Neuronal stem cell (in vitro differentiated cells): ENCODE data around the gene MAPK10.

Experiments used
- DNase-seq: peaks from one replicate; pipeline ENCODE4 v3.0.0-alpha.2; 2013; ENCODE audit warnings: low spot score
- H2AFZ ChIP-seq: one replicate; pipeline ENCODE4 v1.6.1; 2013; ENCODE audit warnings: mild to moderate bottlenecking, low read length, inconsistent platforms
- H2AK5ac ChIP-seq: 2 replicates; pipeline ENCODE4 v1.6.1; 2013; ENCODE audit warnings: low read depth, mild to moderate bottlenecking, inconsistent platforms, low read length, moderate library complexity, mixed read lengths
- H2BK120ac ChIP-seq: 2 replicates; pipeline ENCODE4 v1.6.1; 2013; ENCODE audit warnings: low read depth, mild to moderate bottlenecking, inconsistent platforms, low read length, moderate library complexity, mixed read lengths
- H2BK12ac ChIP-seq: one replicate; pipeline ENCODE4 v1.6.1; 2013; ENCODE audit warnings: low read length, inconsistent platforms
- H2BK15ac ChIP-seq: 2 replicates; pipeline ENCODE4 v1.6.1; 2013; ENCODE audit warnings: mild to moderate bottlenecking, low read length, inconsistent platforms, mixed read lengths
- H2BK5ac ChIP-seq: one replicate; pipeline ENCODE4 v1.6.1; 2013; ENCODE audit warnings: inconsistent platforms, mild to moderate bottlenecking, low read length, moderate library complexity
- H3K14ac ChIP-seq: one replicate; pipeline ENCODE4 v1.6.1; 2013; ENCODE audit warnings: low read length, inconsistent platforms
- H3K18ac ChIP-seq: 2 replicates; pipeline ENCODE4 v1.6.1; 2013; ENCODE audit warnings: low read length, inconsistent platforms
- H3K23ac ChIP-seq: 2 replicates; pipeline ENCODE4 v1.6.1; 2013; ENCODE audit warnings: low read depth, mild to moderate bottlenecking, mixed read lengths, low read length, inconsistent platforms; ENCODE audit not compliant: poor library complexity
- H3K27ac ChIP-seq: replicated peaks from 3 replicates; pipeline ENCODE4 v1.5.1; 2013; ENCODE audit warnings: low read length, inconsistent platforms
- H3K27me3 ChIP-seq, 3 experiments: 2 replicates each; pipeline ENCODE4 v1.6.1; 2013; ENCODE audit warnings: low read length in 3 of 3, mild to moderate bottlenecking in 2 of 3, inconsistent platforms in 1 of 3, low read depth in 1 of 3, mixed read lengths in 1 of 3, moderate library complexity in 1 of 3; ENCODE audit not compliant: control insufficient read depth in 3 of 3, insufficient read depth in 3 of 3
- H3K36me3 ChIP-seq, 2 donors: replicated peaks in 1 of 2; 2 replicates each; pipeline ENCODE4 v1.6.1; 2013; ENCODE audit warnings: low read length in 2 of 2; ENCODE audit not compliant: control insufficient read depth in 2 of 2, insufficient read depth in 2 of 2
- H3K4ac ChIP-seq: 2 replicates; pipeline ENCODE4 v1.6.1; 2013; ENCODE audit warnings: inconsistent platforms, mild to moderate bottlenecking, low read length, moderate library complexity
- H3K4me1 ChIP-seq, 2 donors: 1 replicate in 1 of 2; 2 replicates in 1 of 2; pipeline ENCODE4 v1.6.1; 2013; ENCODE audit warnings: low read length in 2 of 2, low read depth in 1 of 2; ENCODE audit not compliant: control insufficient read depth in 2 of 2, insufficient read depth in 1 of 2
- H3K4me2 ChIP-seq: one replicate; pipeline ENCODE4 v1.6.1; 2013; ENCODE audit warnings: mild to moderate bottlenecking, low read length, inconsistent platforms; ENCODE audit not compliant: insufficient read depth, poor library complexity, severe bottlenecking
- H3K4me3 ChIP-seq, 2 donors: 2 replicates each; pipeline ENCODE4 v1.5.1; 2013; ENCODE audit warnings: low read length in 2 of 2, mild to moderate bottlenecking in 2 of 2, inconsistent platforms in 1 of 2, moderate library complexity in 1 of 2
- H3K79me1 ChIP-seq: one replicate; pipeline ENCODE4 v1.6.1; 2013; ENCODE audit warnings: low read depth, mild to moderate bottlenecking, inconsistent platforms, low read length, moderate library complexity
- H3K9ac ChIP-seq: one replicate; pipeline ENCODE4 v1.6.1; 2013; ENCODE audit warnings: mild to moderate bottlenecking, low read depth, low read length, inconsistent platforms; ENCODE audit not compliant: poor library complexity
- H3K9me3 ChIP-seq, 2 donors: replicated peaks in 1 of 2; 2 replicates each; pipeline versions ENCODE3 to v1.6.1; 2013; ENCODE audit warnings: low read length in 2 of 2, mild to moderate bottlenecking in 2 of 2, inconsistent platforms in 1 of 2, low read depth in 1 of 2, mixed read lengths in 1 of 2, moderate library complexity in 1 of 2; ENCODE audit not compliant: control insufficient read depth in 2 of 2, insufficient read depth in 1 of 2
- H4K8ac ChIP-seq: one replicate; pipeline ENCODE4 v1.6.1; 2013; ENCODE audit warnings: low read depth, mild to moderate bottlenecking, inconsistent platforms, low read length, moderate library complexity
- H4K91ac ChIP-seq: one replicate; pipeline ENCODE4 v1.6.1; 2013; ENCODE audit warnings: low read length, low read depth, mild to moderate bottlenecking, inconsistent platforms; ENCODE audit not compliant: poor library complexity
- WGBS, 2 donors: extraction: QIAGEN DNeasy Blood & Tissue Kit; methylation state at CpG; one replicate each; pipeline ENCODE4 v1.1.7; 2013; ENCODE audit warnings: missing lambda C conversion rate in 2 of 2, mixed read lengths in 1 of 2; ENCODE audit not compliant: insufficient read length in 2 of 2, insufficient replicate concordance in 1 of 2; ENCODE audit errors: extremely low coverage in 2 of 2; 5-methylcytosine and 5-hydroxymethylcytosine counted together

The MAPK10 gene

DNA sequence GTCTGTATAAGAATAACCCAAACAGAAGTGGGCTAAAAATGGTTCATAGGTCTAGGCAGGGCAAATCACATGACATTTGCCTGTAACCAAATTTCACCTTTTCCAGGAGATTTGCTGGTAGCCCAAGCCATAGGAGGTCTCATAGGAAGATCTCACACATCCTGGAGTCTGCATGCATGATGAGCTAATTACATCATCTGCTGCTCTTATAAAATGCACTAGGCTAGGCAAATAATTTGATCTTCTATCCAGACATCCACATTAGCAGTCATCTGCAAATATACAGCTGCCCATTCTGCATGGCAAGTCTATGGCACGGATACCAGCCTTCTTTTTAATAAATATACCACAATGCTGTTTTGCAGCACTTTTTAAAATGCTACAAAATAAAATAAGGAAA, 87.2 kb downstream of the MAPK10 start:
- H4K91ac ChIP-seq: no peak overlapping the region
- WGBS, 2 donors: no CpG with 5 or more reads among the region's 1 CpG
- no peak for DNase-seq

DNA sequence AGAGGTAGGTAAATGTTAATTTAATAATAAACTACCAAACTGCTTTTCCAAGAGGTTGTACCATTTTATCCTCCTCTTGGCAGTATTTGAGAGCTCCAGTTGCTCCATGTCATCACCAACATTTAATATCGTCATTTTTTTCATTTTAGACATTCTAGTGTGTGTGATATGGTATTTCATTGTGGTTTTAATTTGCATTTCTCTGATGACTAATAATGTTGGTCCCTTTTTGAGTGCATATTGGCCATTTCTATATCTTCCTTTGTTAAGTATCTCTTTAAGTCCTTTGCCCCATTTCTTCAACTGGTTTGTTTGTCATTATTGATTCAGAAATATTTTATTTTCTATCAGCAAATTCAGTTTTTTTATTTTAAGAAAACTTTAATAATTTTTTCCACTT, 88.8 kb downstream of the MAPK10 start:
- DNase-seq: no peak
- H3K4me1 ChIP-seq: peaks cover 0 to 5% of the 10 kb centered on the region in 2 donors
- no peak overlapping the region for H4K8ac ChIP-seq
- H3K4ac ChIP-seq: no peak overlapping the region
- no peak overlapping the region for H3K27ac ChIP-seq
- H3K9ac ChIP-seq: no peak overlapping the region
- H2BK15ac ChIP-seq: no peak overlapping the region
- no peak overlapping the region for H4K91ac ChIP-seq
- no peak overlapping the region for H2BK5ac ChIP-seq
- H3K14ac ChIP-seq: no peak overlapping the region
- H3K27me3 ChIP-seq: no peaks in the 10 kb centered on the region
- peaks cover 0 to 27% of the 10 kb centered on the region in 2 donors for H3K9me3 ChIP-seq
- no peak overlapping the region for H2BK120ac ChIP-seq
- WGBS, 2 donors: no CpG with 5 or more reads among the region's 1 CpG
- H2AK5ac ChIP-seq: no peak overlapping the region
- peaks cover 2 to 20% of the 10 kb centered on the region in 2 donors for H3K36me3 ChIP-seq
- peaks cover 2% of the 10 kb centered on the region for H3K79me1 ChIP-seq
- H2BK12ac ChIP-seq: no peak overlapping the region
- H3K4me3 ChIP-seq: no peak overlapping the region
- H3K23ac ChIP-seq: no peak overlapping the region
- H3K4me2 ChIP-seq: no peak overlapping the region
- H3K18ac ChIP-seq: no peak overlapping the region
- H2AFZ ChIP-seq: no peak overlapping the region

More for the DNA sequence above, 87.2 kb downstream of the MAPK10 start:
- Histone ChIP-seq H3K4ac (no peak overlapping the region), H2AFZ (no peak overlapping the region), H3K18ac (no peak overlapping the region), H3K9ac (no peak overlapping the region), H3K23ac (no peak overlapping the region), H3K79me1 (peaks cover 2% of the 10 kb centered on the region), H2AK5ac (no peak overlapping the region), H3K4me1 (peaks cover 0 to 8% of the 10 kb centered on the region in 2 donors), H2BK5ac (no peak overlapping the region), H3K27me3 (no peaks in the 10 kb centered on the region), H2BK15ac (no peak overlapping the region), H3K9me3 (peaks cover 0 to 35% of the 10 kb centered on the region in 2 donors), H3K14ac (no peak overlapping the region), H3K4me2 (no peak overlapping the region), H2BK12ac (no peak overlapping the region), H2BK120ac (no peak overlapping the region), H3K4me3 (no peak overlapping the region), H3K27ac (no peak overlapping the region), H4K8ac (no peak overlapping the region), H3K36me3 (peaks cover 2 to 22% of the 10 kb centered on the region in 2 donors)

DNA sequence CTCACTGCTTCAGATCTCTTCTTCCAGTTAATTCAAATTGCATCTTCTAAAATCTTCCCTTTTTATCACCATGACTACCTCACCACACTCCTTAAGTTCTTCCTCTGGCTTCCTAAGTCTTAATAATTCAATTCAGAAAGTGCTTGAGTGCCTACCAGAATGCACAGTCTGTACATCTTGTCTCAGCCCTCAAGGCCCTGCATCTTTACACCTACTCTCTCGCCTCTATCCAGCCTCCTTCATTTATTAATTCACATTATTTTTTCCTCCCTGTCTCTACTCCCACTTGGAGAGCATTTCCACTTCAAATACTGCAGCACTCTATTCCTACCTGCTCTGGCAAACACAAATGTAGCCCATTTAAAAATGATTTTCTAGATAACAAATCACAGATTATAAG, 90.5 kb downstream of the MAPK10 start:
- WGBS, 2 donors: 100% methylated on average over 1 of the region's 1 CpG; no CpG with 5 or more reads in 1 of the 2 donors
- Histone ChIP-seq H3K18ac (no peak overlapping the region), H3K14ac (no peak overlapping the region), H3K79me1 (peaks cover 2% of the 10 kb centered on the region), H3K27me3 (no peaks in the 10 kb centered on the region), H3K9ac (no peak overlapping the region), H2AFZ (no peak overlapping the region), H3K9me3 (peaks cover 0 to 27% of the 10 kb centered on the region in 2 donors), H2BK15ac (no peak overlapping the region), H2AK5ac (no peak overlapping the region), H2BK12ac (no peak overlapping the region), H2BK120ac (no peak overlapping the region), H3K27ac (no peak overlapping the region), H4K8ac (no peak overlapping the region), H4K91ac (no peak overlapping the region), H2BK5ac (no peak overlapping the region), H3K23ac (no peak overlapping the region), H3K36me3 (peaks cover 2 to 23% of the 10 kb centered on the region in 2 donors), H3K4me2 (no peak overlapping the region), H3K4me3 (no peak overlapping the region), H3K4me1 (peaks cover 0 to 5% of the 10 kb centered on the region in 2 donors), H3K4ac (no peak overlapping the region)
- DNase-seq: no peak

DNA sequence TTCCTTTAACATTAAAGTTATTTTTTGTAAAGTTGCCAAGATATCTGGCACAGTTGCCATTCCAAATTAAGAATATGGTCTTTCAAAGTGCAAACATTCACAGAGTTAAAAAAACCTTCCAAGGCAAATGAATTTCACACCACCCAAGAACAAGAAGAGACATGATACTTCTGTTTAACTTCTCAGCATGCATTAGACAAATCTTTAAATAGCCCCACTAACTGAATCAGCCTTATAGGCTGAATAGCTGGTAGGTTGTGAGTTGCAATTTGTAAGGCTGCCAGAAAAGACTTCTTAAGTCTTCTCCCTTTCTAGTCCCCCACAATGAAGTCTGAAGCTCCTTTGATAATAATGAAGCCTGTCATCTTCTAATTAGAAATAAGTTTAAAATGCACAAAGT, 95.6 kb downstream of the MAPK10 start:
- Histone ChIP-seq H3K4ac (no peak overlapping the region), H3K9ac (no peak overlapping the region), H4K8ac (no peak overlapping the region), H3K27ac (no peak overlapping the region), H2AK5ac (no peak overlapping the region), H2BK120ac (no peak overlapping the region), H3K4me3 (no peak overlapping the region), H3K36me3 (peaks cover 0 to 19% of the 10 kb centered on the region in 2 donors), H3K27me3 (no peaks in the 10 kb centered on the region), H2BK15ac (no peak overlapping the region), H3K14ac (no peak overlapping the region), H3K9me3 (peaks cover 0 to 7% of the 10 kb centered on the region in 2 donors), H4K91ac (no peak overlapping the region), H3K18ac (no peak overlapping the region), H3K4me1 (peaks cover 0 to 8% of the 10 kb centered on the region in 2 donors), H2BK12ac (no peak overlapping the region), H2BK5ac (no peak overlapping the region), H3K79me1 (no peaks in the 10 kb centered on the region), H2AFZ (no peak overlapping the region), H3K23ac (no peak overlapping the region), H3K4me2 (no peak overlapping the region)
- no peak for DNase-seq
